ENCODE measurements around the gene DHX40.

DNA sequence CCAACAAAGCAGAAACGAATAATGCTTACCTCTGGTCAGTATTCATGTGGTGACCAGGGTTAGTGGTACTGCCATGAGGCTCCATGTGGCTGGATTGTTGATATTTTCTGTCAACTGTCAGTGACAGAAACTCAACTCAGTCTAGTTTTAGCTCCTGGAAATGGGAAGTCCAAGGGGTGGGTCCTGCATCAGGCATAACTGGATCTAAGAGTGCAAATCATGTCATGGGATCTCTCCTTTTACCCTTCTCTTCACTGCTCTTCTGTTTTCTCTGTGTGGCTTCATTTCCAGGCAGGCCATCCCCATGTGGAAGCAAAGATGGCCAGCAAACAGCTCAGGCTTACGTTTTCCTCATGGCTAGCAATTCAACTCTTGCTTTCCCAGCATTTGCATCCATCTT, 39.0 kb upstream of the DHX40 start:
- TF ChIP-seq POLR2AphosphoS5 (IDR thresholded peaks at IDR 0.05) (no peak), CTCF (IDR thresholded peaks at IDR 0.05) (no peak), POLR2A (IDR thresholded peaks at IDR 0.05) (no peak), EP300 (IDR thresholded peaks at IDR 0.05) (no peak)
